HUES64 (cell line): ENCODE results near the gene TMPRSS9.

Source experiments
- H3K27ac ChIP-seq: 2 replicates; pipeline ENCODE4 v1.7.0; 2013; ENCODE audit warnings: low read depth, low read length, inconsistent platforms
- H3K27me3 ChIP-seq: 2 replicates; pipeline ENCODE4 v1.6.1; 2013; ENCODE audit warnings: mild to moderate bottlenecking, low read length; ENCODE audit not compliant: insufficient read depth
- H3K36me3 ChIP-seq: 2 replicates; pipeline ENCODE4 v1.6.1; 2013; ENCODE audit warnings: mild to moderate bottlenecking, low read length; ENCODE audit not compliant: insufficient read depth
- H3K4me1 ChIP-seq: 2 replicates; pipeline ENCODE4 v1.6.1; 2013; ENCODE audit warnings: mild to moderate bottlenecking, low read length, moderate library complexity; ENCODE audit not compliant: insufficient read depth
- H3K4me3 ChIP-seq: 2 replicates; pipeline ENCODE4 v1.5.1; 2013; ENCODE audit warnings: mild to moderate bottlenecking, low read length, moderate library complexity
- H3K9ac ChIP-seq: 2 replicates; pipeline ENCODE4 v1.6.1; 2013; ENCODE audit warnings: mild to moderate bottlenecking, low read depth, low read length
- H3K9me3 ChIP-seq: 2 replicates; pipeline ENCODE4 v1.6.1; 2013; ENCODE audit warnings: low read depth, low read length; ENCODE audit not compliant: insufficient read depth
- WGBS: fragments of 150-250, 120-280 bp; methylation state at CpG from one replicate; pipeline ENCODE4 v1.1.7; 2013; ENCODE audit warnings: missing lambda C conversion rate; 5-methylcytosine and 5-hydroxymethylcytosine counted together

The TMPRSS9 gene

GRCh38 chr19:2426611-2427428 is 66.8 kb downstream of the TMPRSS9 start:
- Histone ChIP-seq H3K9me3 (no peaks in the 10 kb centered on the region), H3K27me3 (no peaks in the 10 kb centered on the region), H3K4me3 (peak overlapping the region; percentile 87), H3K27ac (peak overlapping the region; percentile 99), H3K4me1 (peaks cover 18% of the 10 kb centered on the region), H3K36me3 (peaks cover 25% of the 10 kb centered on the region), H3K9ac (peak overlapping the region; percentile 99)
- WGBS = 4% methylated on average over 66 of the region's 66 CpGs

- Histone ChIP-seq H3K27ac (peak within 1 kb of the TSS; percentile 99), H3K4me3 (peak within 1 kb of the TSS; percentile 87), H3K9ac (peak within 1 kb of the TSS; percentile 99), H3K4me1 (peaks cover 18% of the 10 kb centered on the region), H3K9me3 (no peaks in the 10 kb centered on the region), H3K27me3 (no peaks in the 10 kb centered on the region), H3K36me3 (peaks cover 32% of the 10 kb centered on the region)
- 1% methylated on average over 74 of the region's 77 CpGs for WGBS
Observed at GRCh38 chr19:2427429-2428320, 67.6 kb downstream of the TMPRSS9 start, which contains the start of gene TIMM13. Gene TIMM13, minus strand, starts transcription at chr19:2427586. Its CDS starts 53 bp downstream, at chr19:2427533.

GRCh38 chr19:2428321-2428690 is 68.2 kb downstream of the TMPRSS9 start:
- peak overlapping the region; percentile 99 for H3K27ac ChIP-seq
- 74% methylated on average over 25 of the region's 25 CpGs for WGBS
- peak overlapping the region; percentile 99 for H3K9ac ChIP-seq
- H3K36me3 ChIP-seq = peaks cover 32% of the 10 kb centered on the region
- peak overlapping the region; percentile 87 for H3K4me3 ChIP-seq
- no peaks in the 10 kb centered on the region for H3K27me3 ChIP-seq
- H3K4me1 ChIP-seq = peaks cover 18% of the 10 kb centered on the region
- H3K9me3 ChIP-seq = no peaks in the 10 kb centered on the region

- H3K27ac ChIP-seq = peak overlapping the region; percentile 99
- no peak overlapping the region for H3K4me3 ChIP-seq
- no peaks in the 10 kb centered on the region for H3K27me3 ChIP-seq
- WGBS = 90% methylated on average over 36 of the region's 37 CpGs
- peaks cover 33% of the 10 kb centered on the region for H3K36me3 ChIP-seq
- H3K9ac ChIP-seq = peak overlapping the region; percentile 99
- peaks cover 18% of the 10 kb centered on the region for H3K4me1 ChIP-seq
- no peaks in the 10 kb centered on the region for H3K9me3 ChIP-seq
Observed at GRCh38 chr19:2428756-2429711, 69.0 kb downstream of the TMPRSS9 start.

GRCh38 chr19:2429917-2430535 is 70.0 kb downstream of the TMPRSS9 start:
- Histone ChIP-seq H3K9me3 (no peaks in the 10 kb centered on the region), H3K36me3 (peaks cover 42% of the 10 kb centered on the region), H3K27me3 (no peaks in the 10 kb centered on the region), H3K27ac (no peak overlapping the region), H3K4me1 (peaks cover 18% of the 10 kb centered on the region), H3K4me3 (no peak overlapping the region), H3K9ac (no peak overlapping the region)
- 95% methylated on average over 25 of the region's 25 CpGs for WGBS

- Histone ChIP-seq H3K36me3 (peaks cover 49% of the 10 kb centered on the region), H3K27me3 (no peaks in the 10 kb centered on the region), H3K9me3 (no peaks in the 10 kb centered on the region), H3K9ac (no peak overlapping the region), H3K4me3 (no peak overlapping the region), H3K27ac (no peak overlapping the region), H3K4me1 (peaks cover 14% of the 10 kb centered on the region)
- WGBS = 97% methylated on average over 37 of the region's 37 CpGs
Observed at GRCh38 chr19:2431318-2432055, 71.4 kb downstream of the TMPRSS9 start.

GRCh38 chr19:2432131-2432848 is 72.2 kb downstream of the TMPRSS9 start:
- no peak overlapping the region for H3K9ac ChIP-seq
- no peaks in the 10 kb centered on the region for H3K27me3 ChIP-seq
- peaks cover 54% of the 10 kb centered on the region for H3K36me3 ChIP-seq
- peaks cover 13% of the 10 kb centered on the region for H3K4me1 ChIP-seq
- no peak overlapping the region for H3K4me3 ChIP-seq
- no peak overlapping the region for H3K27ac ChIP-seq
- H3K9me3 ChIP-seq = no peaks in the 10 kb centered on the region
- 94% methylated on average over 25 of the region's 25 CpGs for WGBS

- Histone ChIP-seq H3K27ac (no peak overlapping the region), H3K9ac (no peak overlapping the region), H3K9me3 (no peaks in the 10 kb centered on the region), H3K36me3 (peaks cover 69% of the 10 kb centered on the region), H3K4me1 (peaks cover 2% of the 10 kb centered on the region; the same call in 1 of the 2 replicates), H3K27me3 (no peaks in the 10 kb centered on the region), H3K4me3 (no peak overlapping the region)
- WGBS = 96% methylated on average over 30 of the region's 30 CpGs
Observed at GRCh38 chr19:2433854-2434253, 73.8 kb downstream of the TMPRSS9 start.

- WGBS = 95% methylated on average over 22 of the region's 22 CpGs
- H3K9me3 ChIP-seq = no peaks in the 10 kb centered on the region
- peaks cover 69% of the 10 kb centered on the region for H3K36me3 ChIP-seq
- no peak overlapping the region for H3K4me3 ChIP-seq
- no peaks in the 10 kb centered on the region for H3K27me3 ChIP-seq
- no peak overlapping the region for H3K27ac ChIP-seq
- no peak overlapping the region for H3K9ac ChIP-seq
- no peaks in the 10 kb centered on the region for H3K4me1 ChIP-seq
Observed at GRCh38 chr19:2434267-2434666, 74.2 kb downstream of the TMPRSS9 start.
